Mammary epithelial cell (primary cell): Measurements from ENCODE around the gene TXNDC16.

ENCODE experiments used
- EZH2 ChIP-seq: IDR thresholded peaks from 2 replicates; pipeline ENCODE4 v1.6.1; 2012; ENCODE audit warnings: low read length, inconsistent platforms, borderline replicate concordance
- TF ChIP-seq, protein P1 (sequence below), 2 donors: IDR thresholded peaks in 1 of 2; conservative IDR thresholded peaks in 1 of 2; 2 replicates each; pipeline ENCODE4 v1.5.1; 2011 to 2012; ENCODE audit warnings: inconsistent platforms in 2 of 2, low read length in 2 of 2, mild to moderate bottlenecking in 2 of 2, control low read depth in 1 of 2, low read depth in 1 of 2; ENCODE audit not compliant: insufficient read depth in 1 of 2; ENCODE audit errors: extremely low read depth in 1 of 2

DNA sequence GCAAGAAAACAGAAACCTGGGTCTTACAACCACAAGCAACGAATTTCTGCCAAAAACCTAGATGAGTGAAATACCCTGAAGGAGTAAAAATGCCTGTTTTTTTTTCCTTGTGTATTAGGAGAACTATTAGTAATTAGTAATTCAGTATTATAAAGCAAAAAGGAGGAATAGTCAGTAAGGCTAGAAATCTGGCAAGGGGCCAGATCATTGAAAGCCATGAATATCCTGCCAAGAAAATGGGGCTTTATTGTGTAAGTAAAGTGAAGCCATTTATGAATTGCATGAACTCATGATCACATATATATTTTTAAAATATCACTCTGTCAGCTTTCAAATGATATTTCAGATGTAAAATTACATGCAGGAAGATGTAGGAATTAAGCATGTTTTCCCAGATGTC is 57.9 kb downstream of the TXNDC16 start:
- TF ChIP-seq, protein P1, sequence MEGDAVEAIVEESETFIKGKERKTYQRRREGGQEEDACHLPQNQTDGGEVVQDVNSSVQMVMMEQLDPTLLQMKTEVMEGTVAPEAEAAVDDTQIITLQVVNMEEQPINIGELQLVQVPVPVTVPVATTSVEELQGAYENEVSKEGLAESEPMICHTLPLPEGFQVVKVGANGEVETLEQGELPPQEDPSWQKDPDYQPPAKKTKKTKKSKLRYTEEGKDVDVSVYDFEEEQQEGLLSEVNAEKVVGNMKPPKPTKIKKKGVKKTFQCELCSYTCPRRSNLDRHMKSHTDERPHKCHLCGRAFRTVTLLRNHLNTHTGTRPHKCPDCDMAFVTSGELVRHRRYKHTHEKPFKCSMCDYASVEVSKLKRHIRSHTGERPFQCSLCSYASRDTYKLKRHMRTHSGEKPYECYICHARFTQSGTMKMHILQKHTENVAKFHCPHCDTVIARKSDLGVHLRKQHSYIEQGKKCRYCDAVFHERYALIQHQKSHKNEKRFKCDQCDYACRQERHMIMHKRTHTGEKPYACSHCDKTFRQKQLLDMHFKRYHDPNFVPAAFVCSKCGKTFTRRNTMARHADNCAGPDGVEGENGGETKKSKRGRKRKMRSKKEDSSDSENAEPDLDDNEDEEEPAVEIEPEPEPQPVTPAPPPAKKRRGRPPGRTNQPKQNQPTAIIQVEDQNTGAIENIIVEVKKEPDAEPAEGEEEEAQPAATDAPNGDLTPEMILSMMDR (conservative IDR thresholded peaks at IDR 0.05 in 1 of 2, IDR thresholded peaks at IDR 0.05 in 1 of 2; ENCODE audit: extremely low read depth in 1 of 2, insufficient read depth in 1 of 2, low read depth in 1 of 2, low read length in 2 of 2), result no peak
- TF ChIP-seq EZH2, result no peak
